OCI-LY7 (cell line): ENCODE measurements around the gene CUX1. TPM values are rescaled to one million over a fixed set of nuclear protein-coding genes. Genes with fewer than 3 reads are reported as not detected.

Experiments
- BruUV-seq: library from RNA; stranded (reverse); fragments of 400-500 nt; replicated peaks from 2 replicates; lab custom pipeline; 2021; lab: Mats Ljungman, UMichigan
- CTCF ChIA-PET: fragments of 300-600 bp; sonication (Branson Sonifier 250); formaldehyde crosslinking; loops from one replicate; lab custom pipeline; 2022; ENCODE audit warnings: antibody characterized with exemption; ENCODE audit not compliant: unreplicated experiment; lab: Charles Lee
- POLR2A ChIA-PET: fragments of 300-600 bp; sonication (Branson Sonifier 250); formaldehyde crosslinking; loops from one replicate; lab custom pipeline; 2022; ENCODE audit warnings: antibody characterized with exemption; lab: Charles Lee
- DNase-seq: peaks from one replicate; pipeline ENCODE4 v3.0.0-alpha.2; 2015; ENCODE audit warnings: low spot score
- H2AFZ ChIP-seq: fragments of 200-600 bp; sonication (generic), shearing (Covaris generic); 2 replicates; pipeline ENCODE4 v1.6.1; 2014; ENCODE audit warnings: mild to moderate bottlenecking, antibody characterized with exemption, low read length, moderate library complexity
- H3K27ac ChIP-seq: fragments of 200-600 bp; sonication (generic); 2 replicates; pipeline ENCODE4 v1.5.1; 2014; ENCODE audit warnings: mixed run types, low read depth, mild to moderate bottlenecking, moderate library complexity, low read length, inconsistent platforms; ENCODE audit not compliant: poor library complexity, severe bottlenecking
- H3K36me3 ChIP-seq: fragments of 200-600 bp; sonication (generic); 2 replicates; pipeline ENCODE4 v1.6.1; 2014; ENCODE audit warnings: mild to moderate bottlenecking, antibody characterized with exemption, low read length, moderate library complexity, mixed read lengths; ENCODE audit not compliant: insufficient read depth
- H3K4me1 ChIP-seq: fragments of 200-600 bp; sonication (generic); 2 replicates; pipeline ENCODE4 v1.5.1; 2014; ENCODE audit warnings: mild to moderate bottlenecking, low read length; ENCODE audit not compliant: insufficient read depth, poor library complexity, severe bottlenecking
- H3K4me2 ChIP-seq: fragments of 200-600 bp; sonication (generic); 2 replicates; pipeline ENCODE4 v1.6.1; 2014; ENCODE audit warnings: mild to moderate bottlenecking, low read length
- H3K4me3 ChIP-seq: fragments of 200-600 bp; sonication (generic); 2 replicates; pipeline ENCODE4 v1.5.1; 2014; ENCODE audit warnings: mild to moderate bottlenecking, low read depth, low read length; ENCODE audit not compliant: poor library complexity, severe bottlenecking
- H3K79me2 ChIP-seq: fragments of 200-600 bp; sonication (generic); 2 replicates; pipeline ENCODE4 v1.6.1; 2016; ENCODE audit warnings: low read depth, mild to moderate bottlenecking, low read length, moderate library complexity, mixed read lengths; ENCODE audit not compliant: insufficient read depth
- H3K9me2 ChIP-seq: fragments of 200-600 bp; sonication (generic); 2 replicates; pipeline ENCODE4 v1.6.1; 2016; ENCODE audit warnings: mild to moderate bottlenecking, low read length, mixed read lengths; ENCODE audit not compliant: insufficient read depth
- H3K9me3 ChIP-seq: fragments of 200-600 bp; sonication (generic); 2 replicates; pipeline ENCODE4 v1.6.1; 2014; ENCODE audit warnings: mild to moderate bottlenecking, mixed run types, low read length, mixed read lengths
- H4K20me1 ChIP-seq: fragments of 200-600 bp; sonication (generic); 2 replicates; pipeline ENCODE4 v1.6.1; 2014; ENCODE audit warnings: mild to moderate bottlenecking, antibody characterized with exemption, low read length, moderate library complexity, mixed read lengths; ENCODE audit not compliant: insufficient read depth
- EZH2phosphoT487 ChIP-seq: fragments of 200-600 bp; sonication (generic); IDR thresholded peaks from 2 replicates; pipeline ENCODE4 v1.6.1; 2018; ENCODE audit warnings: low read depth, borderline replicate concordance, mild to moderate bottlenecking, mixed run types, antibody characterized with exemption, low read length, moderate library complexity, mixed read lengths
- intact Hi-C: fragments of 100-400 bp; cut with micrococcal nuclease; formaldehyde crosslinking; loops from one replicate; pipeline ENCODE4 v1.10.0; 2022; ENCODE audit not compliant: unreplicated experiment
- total RNA-seq, 2 experiments: library from RNA; depleted of rRNA in 1 of 2; stranded (reverse); fragments of >200 nt in 1 of 2; shearing (Covaris generic) in 1 of 2; gene quantifications; 2 replicates each; pipeline ENCODE4 v1.2.3, GENCODE V29; 2014 to 2022
- TF ChIP-seq, protein P1 (sequence below): fragments of 200-600 bp; sonication (generic); conservative IDR thresholded peaks from 2 replicates; pipeline ENCODE4 v1.5.1; 2014; ENCODE audit warnings: mild to moderate bottlenecking, antibody characterized with exemption, low read length, moderate library complexity, mixed read lengths

The CUX1 gene
- total RNA-seq, 2 experiments from 2014 or later = 143 to 199 TPM

GRCh38 chr7:102128303-102128702 is 310.9 kb downstream of the CUX1 start:
- BruUV-seq = no TSS peak
- Histone ChIP-seq H3K79me2 (no peaks in the 10 kb centered on the region), H3K27ac (no peak overlapping the region), H3K4me2 (no peak overlapping the region), H3K9me3 (no peaks in the 10 kb centered on the region), H3K4me3 (no peak overlapping the region), H2AFZ (no peak overlapping the region), H4K20me1 (no peaks in the 10 kb centered on the region), H3K4me1 (no peaks in the 10 kb centered on the region), H3K9me2 (no peaks in the 10 kb centered on the region), H3K36me3 (peaks cover 90% of the 10 kb centered on the region)
- intact Hi-C loops = no loop called here
- CTCF ChIA-PET = no interaction called here
- no peak for DNase-seq
- POLR2A ChIA-PET = no interaction called here
- no peak for TF ChIP-seq EZH2phosphoT487
- TF ChIP-seq, protein P1, sequence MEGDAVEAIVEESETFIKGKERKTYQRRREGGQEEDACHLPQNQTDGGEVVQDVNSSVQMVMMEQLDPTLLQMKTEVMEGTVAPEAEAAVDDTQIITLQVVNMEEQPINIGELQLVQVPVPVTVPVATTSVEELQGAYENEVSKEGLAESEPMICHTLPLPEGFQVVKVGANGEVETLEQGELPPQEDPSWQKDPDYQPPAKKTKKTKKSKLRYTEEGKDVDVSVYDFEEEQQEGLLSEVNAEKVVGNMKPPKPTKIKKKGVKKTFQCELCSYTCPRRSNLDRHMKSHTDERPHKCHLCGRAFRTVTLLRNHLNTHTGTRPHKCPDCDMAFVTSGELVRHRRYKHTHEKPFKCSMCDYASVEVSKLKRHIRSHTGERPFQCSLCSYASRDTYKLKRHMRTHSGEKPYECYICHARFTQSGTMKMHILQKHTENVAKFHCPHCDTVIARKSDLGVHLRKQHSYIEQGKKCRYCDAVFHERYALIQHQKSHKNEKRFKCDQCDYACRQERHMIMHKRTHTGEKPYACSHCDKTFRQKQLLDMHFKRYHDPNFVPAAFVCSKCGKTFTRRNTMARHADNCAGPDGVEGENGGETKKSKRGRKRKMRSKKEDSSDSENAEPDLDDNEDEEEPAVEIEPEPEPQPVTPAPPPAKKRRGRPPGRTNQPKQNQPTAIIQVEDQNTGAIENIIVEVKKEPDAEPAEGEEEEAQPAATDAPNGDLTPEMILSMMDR = no peak

- CTCF ChIA-PET = no interaction called here
Measured at GRCh38 chr7:102129636-102130370, 312.4 kb downstream of the CUX1 start.

More at GRCh38 chr7:102129636-102130370, 312.4 kb downstream of the CUX1 start:
- H3K36me3 ChIP-seq = peaks cover 89% of the 10 kb centered on the region
- no peaks in the 10 kb centered on the region for H3K79me2 ChIP-seq
- no peak overlapping the region for H2AFZ ChIP-seq
- no peak for TF ChIP-seq EZH2phosphoT487
- TF ChIP-seq, protein P1 = no peak
- H3K4me3 ChIP-seq = no peak overlapping the region
- DNase-seq = no peak
- no TSS peak for BruUV-seq
- H4K20me1 ChIP-seq = no peaks in the 10 kb centered on the region
- H3K9me3 ChIP-seq = no peaks in the 10 kb centered on the region
- POLR2A ChIA-PET = no interaction called here
- intact Hi-C loops = no loop called here
- no peaks in the 10 kb centered on the region for H3K9me2 ChIP-seq
- no peak overlapping the region for H3K27ac ChIP-seq
- H3K4me1 ChIP-seq = no peaks in the 10 kb centered on the region
- H3K4me2 ChIP-seq = no peak overlapping the region
